ENCODE data around the gene TNFRSF1B.

TNFRSF1B gene

GRCh38 chr1:12166834-12167492, at the start of gene TNFRSF1B:
TSS of gene TNFRSF1B (plus strand) at chr1:12166991. CDS start at chr1:12167092, 101 bp downstream.
- DNase-seq, result peak; percentile 66

- DNase-seq, result no peak
These were observed 45.4 kb upstream of the TNFRSF1B start for GRCh38 chr1:12121212-12122003.

GRCh38 chr1:12123172-12123571, 43.6 kb upstream of the TNFRSF1B start:
- no peak for DNase-seq

- no peak for DNase-seq
These were observed 41.9 kb upstream of the TNFRSF1B start for GRCh38 chr1:12124693-12125421.

- DNase-seq, result no peak
These were observed 41.1 kb upstream of the TNFRSF1B start for GRCh38 chr1:12125422-12126355.

GRCh38 chr1:12126781-12127180, 40.0 kb upstream of the TNFRSF1B start:
- DNase-seq, result no peak

GRCh38 chr1:12127206-12127810, 39.5 kb upstream of the TNFRSF1B start:
- DNase-seq, result no peak

- no peak for DNase-seq
These were observed 38.7 kb upstream of the TNFRSF1B start for GRCh38 chr1:12128120-12128519.

- DNase-seq, result no peak
These were observed 37.2 kb upstream of the TNFRSF1B start for GRCh38 chr1:12129624-12130023.

GRCh38 chr1:12130466-12131130, 36.2 kb upstream of the TNFRSF1B start:
- no peak for DNase-seq

- DNase-seq, result no peak
These were observed 34.7 kb upstream of the TNFRSF1B start for GRCh38 chr1:12132078-12132477.

- DNase-seq, result no peak
These were observed 32.1 kb upstream of the TNFRSF1B start for GRCh38 chr1:12134716-12135115.

GRCh38 chr1:12135612-12136011, 31.2 kb upstream of the TNFRSF1B start:
- DNase-seq, result no peak

- no peak for DNase-seq
These were observed 29.7 kb upstream of the TNFRSF1B start for GRCh38 chr1:12136916-12137610.

- DNase-seq, result no peak
These were observed 28.3 kb upstream of the TNFRSF1B start for GRCh38 chr1:12138196-12139168.

GRCh38 chr1:12140016-12140415, 26.8 kb upstream of the TNFRSF1B start:
- no peak for DNase-seq

- no peak for DNase-seq
These were observed 26.2 kb upstream of the TNFRSF1B start for GRCh38 chr1:12140515-12141162.

- no peak for DNase-seq
These were observed 25.5 kb upstream of the TNFRSF1B start for GRCh38 chr1:12141163-12141850.

Measured in 8988T (cell line).